ENCODE measurements around the gene CNFN.

GRCh38 chr19:42420055-42420544 is 30.0 kb upstream of the CNFN start:
- TF ChIP-seq CTCF (IDR thresholded peaks at IDR 0.05; ENCODE audit: low read depth, low read length, poor library complexity, severe bottlenecking) (peak; percentile 99), EZH2phosphoT487 (IDR thresholded peaks at IDR 0.05; ENCODE audit: borderline replicate concordance, low read length) (no peak)
